Keratinocyte (primary cell): ENCODE data around the gene KRTAP4-16. TPM values are rescaled to one million over a fixed set of nuclear protein-coding genes. Genes with fewer than 3 reads are reported as not detected.
"Not testable (repeated sequence)": the region's sequence is repeated elsewhere in the genome, so short reads cannot be mapped to it uniquely, and the experiment has no call there.

Source experiments
- DNase-seq: peaks from one replicate; pipeline ENCODE4 v3.0.0-alpha.2; 2011; ENCODE audit warnings: low read depth, missing footprints, low spot score
- FAIRE-seq: peaks from 2 replicates; lab custom pipeline; 2011; peaks lifted over from hg19 to GRCh38; lab: Jason Lieb, UNC
- H2AFZ ChIP-seq: 2 replicates; pipeline ENCODE4 v1.6.0; 2012; ENCODE audit warnings: low read length, control low read depth, inconsistent platforms; ENCODE audit not compliant: control insufficient read depth
- H3K27ac ChIP-seq: 2 replicates; pipeline ENCODE4 v1.5.1; 2011; ENCODE audit warnings: low read length; ENCODE audit not compliant: control insufficient read depth, insufficient read depth
- H3K27me3 ChIP-seq: 3 replicates; pipeline ENCODE4 v1.6.0; 2011; ENCODE audit warnings: low read length; ENCODE audit not compliant: control insufficient read depth, insufficient read depth; ENCODE audit errors: extremely low read depth
- H3K36me3 ChIP-seq, 2 experiments: 2 replicates in 1 of 2; 3 replicates in 1 of 2; pipeline ENCODE4 v1.5.1; 2011; ENCODE audit warnings: low read length in 2 of 2, mild to moderate bottlenecking in 1 of 2; ENCODE audit not compliant: control insufficient read depth in 2 of 2, insufficient read depth in 2 of 2; ENCODE audit errors: extremely low read depth in 1 of 2
- H3K4me1 ChIP-seq: 3 replicates; pipeline ENCODE4 v1.5.1; 2011; ENCODE audit warnings: low read length; ENCODE audit not compliant: control insufficient read depth, insufficient read depth; ENCODE audit errors: extremely low read depth
- H3K4me2 ChIP-seq: 3 replicates; pipeline ENCODE4 v1.6.0; 2011; ENCODE audit warnings: low read depth, low read length; ENCODE audit not compliant: control insufficient read depth, insufficient read depth; ENCODE audit errors: extremely low read depth
- H3K4me3 ChIP-seq, 3 experiments: fragments of 200-600 bp in 1 of 3; sonication (generic) in 1 of 3; 2 replicates in 2 of 3; 3 replicates in 1 of 3; pipeline ENCODE4 v1.5.1; 2011 to 2016; ENCODE audit warnings: low read length in 3 of 3, mild to moderate bottlenecking in 3 of 3, control low read depth in 2 of 3, inconsistent platforms in 1 of 3, low read depth in 1 of 3, mixed read lengths in 1 of 3, mixed run types in 1 of 3, moderate library complexity in 1 of 3; ENCODE audit not compliant: control insufficient read depth in 2 of 3, insufficient read depth in 2 of 3; ENCODE audit errors: extremely low read depth in 1 of 3
- H3K79me2 ChIP-seq: 2 replicates; pipeline ENCODE4 v1.6.0; 2012; ENCODE audit warnings: low read length; ENCODE audit not compliant: control insufficient read depth, insufficient read depth
- H3K9ac ChIP-seq: 3 replicates; pipeline ENCODE4 v1.6.0; 2011; ENCODE audit warnings: low read length; ENCODE audit not compliant: control insufficient read depth, insufficient read depth; ENCODE audit errors: extremely low read depth
- H3K9me1 ChIP-seq: 3 replicates; pipeline ENCODE4 v1.6.0; 2011; ENCODE audit warnings: low read length; ENCODE audit not compliant: control insufficient read depth, insufficient read depth; ENCODE audit errors: extremely low read depth
- H3K9me3 ChIP-seq: 2 replicates; pipeline ENCODE4 v1.5.1; 2012; ENCODE audit warnings: low read depth, low read length; ENCODE audit not compliant: control insufficient read depth
- H4K20me1 ChIP-seq: 3 replicates; pipeline ENCODE4 v1.6.0; 2011; ENCODE audit warnings: low read length; ENCODE audit not compliant: control insufficient read depth, insufficient read depth; ENCODE audit errors: extremely low read depth
- CTCF ChIP-seq, 3 experiments: IDR thresholded peaks in 1 of 3; conservative IDR thresholded peaks in 1 of 3; optimal IDR thresholded peaks in 1 of 3; 2 replicates in 2 of 3; 3 replicates in 1 of 3; pipeline versions ENCODE3 to v1.5.1; 2011; ENCODE audit warnings: low read length in 3 of 3, mild to moderate bottlenecking in 3 of 3, moderate library complexity in 2 of 3, control low read depth in 1 of 3, inconsistent platforms in 1 of 3; ENCODE audit not compliant: insufficient read depth in 2 of 3; ENCODE audit errors: extremely low read depth in 1 of 3
- EZH2 ChIP-seq: IDR thresholded peaks from one replicate; pipeline ENCODE4 v1.6.1; 2012; ENCODE audit warnings: inconsistent platforms, mild to moderate bottlenecking, low read length, moderate library complexity
- dilution Hi-C: fragments of 300-500 bp; cut with MboI; formaldehyde crosslinking; loops from one replicate; pipeline ENCODE4 v1.7.0; 2020; ENCODE audit warnings: low sequenced_read_pairs; ENCODE audit not compliant: extremely low pct_ligation_motif_present
- polyA plus RNA-seq, 5 experiments: library from polyadenylated mRNA; depleted of rRNA in 3 of 5; stranded (reverse) in 3 of 5; stranded (forward) in 1 of 5; unstranded in 1 of 5; fragments of >200 nt; gene quantifications; 1 replicate in 1 of 5; 2 replicates in 3 of 5; 3 replicates in 1 of 5; pipeline versions ENCODE4 v1.2.1 to v1.2.3, GENCODE V29; 2011 to 2012; ENCODE audit warnings: missing spikeins in 2 of 5, low read depth in 1 of 5, low replicate concordance in 1 of 5

Gene KRTAP4-16
- polyA plus RNA-seq, 1 donor (not counting 4 experiments of a cell fraction or from before 2014, with no cell fraction given), result not detected

- Histone ChIP-seq H3K79me2 (no peaks in the 10 kb centered on the region), H3K9ac (no peak overlapping the region), H3K27ac (no peak overlapping the region), H4K20me1 (no peaks in the 10 kb centered on the region), H3K9me3 (no peaks in the 10 kb centered on the region), H3K27me3 (no peaks in the 10 kb centered on the region), H3K4me2 (no peak overlapping the region), H3K36me3 (no peaks in the 10 kb centered on the region), H2AFZ (no peak overlapping the region), H3K9me1 (no peaks in the 10 kb centered on the region), H3K4me3 (no peak overlapping the region), H3K4me1 (no peaks in the 10 kb centered on the region)
- TF ChIP-seq EZH2 (no peak), CTCF (optimal IDR thresholded peaks at IDR 0.05 in 1 of 3, IDR thresholded peaks at IDR 0.05 in 1 of 3, conservative IDR thresholded peaks at IDR 0.05 in 1 of 3; ENCODE audit: extremely low read depth in 1 of 3, insufficient read depth in 2 of 3, low read length in 3 of 3) (no peak)
- FAIRE-seq (no peak), DNase-seq (no peak)
- dilution Hi-C loops, result no loop called here
Observed at GRCh38 chr17:41150026-41150425, 48.0 kb upstream of the KRTAP4-16 start.

- H4K20me1 ChIP-seq, result no peaks in the 10 kb centered on the region
- no peak within 1 kb of the TSS for H3K4me2 ChIP-seq
- H3K9me3 ChIP-seq, result no peaks in the 10 kb centered on the region
- no peaks in the 10 kb centered on the region for H3K79me2 ChIP-seq
- H3K4me1 ChIP-seq, result no peaks in the 10 kb centered on the region
- no peaks in the 10 kb centered on the region for H3K36me3 ChIP-seq
- H2AFZ ChIP-seq, result no peak within 1 kb of the TSS
- dilution Hi-C loops, result no loop called here
- FAIRE-seq, result no peak
- H3K4me3 ChIP-seq, result no peak within 1 kb of the TSS
- H3K27ac ChIP-seq, result no peak within 1 kb of the TSS
- no peak within 1 kb of the TSS for H3K9ac ChIP-seq
- TF ChIP-seq EZH2 (no peak), CTCF (optimal IDR thresholded peaks at IDR 0.05 in 1 of 3, IDR thresholded peaks at IDR 0.05 in 1 of 3, conservative IDR thresholded peaks at IDR 0.05 in 1 of 3; ENCODE audit: extremely low read depth in 1 of 3, insufficient read depth in 2 of 3, low read length in 3 of 3) (no peak)
- H3K9me1 ChIP-seq, result no peaks in the 10 kb centered on the region
- no peak for DNase-seq
- H3K27me3 ChIP-seq, result no peaks in the 10 kb centered on the region
Observed at GRCh38 chr17:41149652-41149985, 47.6 kb upstream of the KRTAP4-16 start, which contains the start of gene KRTAP4-5. KRTAP4-5 (minus strand) TSS chr17:41149825; CDS start chr17:41149767, 58 bp downstream.

- not testable (repeated sequence) for DNase-seq
Observed at GRCh38 chr17:41148971-41149651, 47.1 kb upstream of the KRTAP4-16 start.

More at GRCh38 chr17:41148971-41149651, 47.1 kb upstream of the KRTAP4-16 start:
- H3K27me3 ChIP-seq, H3K36me3 ChIP-seq, H3K4me3 ChIP-seq, H3K4me1 ChIP-seq, H3K9ac ChIP-seq, H3K9me3 ChIP-seq, H3K4me2 ChIP-seq, H2AFZ ChIP-seq, H3K27ac ChIP-seq, H3K79me2 ChIP-seq, FAIRE-seq, dilution Hi-C loops, H3K9me1 ChIP-seq, H4K20me1 ChIP-seq: not testable (repeated sequence)
